ENCODE data around the gene OTOS.

OTOS gene

DNA sequence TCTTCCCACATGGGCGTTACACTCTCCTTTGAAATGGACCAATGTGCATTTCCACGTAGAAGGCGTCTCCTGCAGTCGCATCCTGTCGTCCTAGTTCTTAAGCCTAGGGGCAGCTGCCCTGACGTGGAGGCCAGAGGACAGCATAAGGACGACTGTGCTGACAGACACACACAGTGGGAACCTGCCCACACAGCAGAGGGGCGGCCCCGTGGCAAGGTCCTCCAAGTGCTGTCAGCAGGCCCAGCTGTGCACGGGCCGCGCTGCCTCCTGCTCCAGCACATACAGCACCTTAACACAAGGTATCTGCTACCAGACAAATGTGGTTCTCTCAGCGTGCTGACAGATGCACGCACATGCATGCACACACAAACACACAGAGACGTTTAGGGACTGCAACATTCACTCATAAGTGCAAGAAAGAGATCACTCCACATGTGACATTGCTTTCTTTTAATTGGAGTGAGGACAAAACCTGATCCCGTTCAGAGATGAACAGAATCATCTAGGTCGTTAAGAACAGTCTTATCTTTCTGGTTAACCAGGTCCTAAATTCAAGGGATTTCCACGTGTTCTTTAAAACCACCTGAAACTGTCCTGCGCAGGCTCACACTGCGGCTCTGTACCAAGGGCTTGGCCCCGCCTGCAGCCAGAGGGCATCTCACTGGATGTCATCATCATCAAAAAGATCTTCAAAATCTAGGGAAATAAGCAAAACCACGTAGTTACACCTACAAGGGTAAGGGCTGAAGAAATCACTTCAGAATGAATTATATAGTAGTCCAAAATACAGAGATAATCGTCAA is 9.9 kb downstream of the OTOS start:
- TF ChIP-seq, protein P1, sequence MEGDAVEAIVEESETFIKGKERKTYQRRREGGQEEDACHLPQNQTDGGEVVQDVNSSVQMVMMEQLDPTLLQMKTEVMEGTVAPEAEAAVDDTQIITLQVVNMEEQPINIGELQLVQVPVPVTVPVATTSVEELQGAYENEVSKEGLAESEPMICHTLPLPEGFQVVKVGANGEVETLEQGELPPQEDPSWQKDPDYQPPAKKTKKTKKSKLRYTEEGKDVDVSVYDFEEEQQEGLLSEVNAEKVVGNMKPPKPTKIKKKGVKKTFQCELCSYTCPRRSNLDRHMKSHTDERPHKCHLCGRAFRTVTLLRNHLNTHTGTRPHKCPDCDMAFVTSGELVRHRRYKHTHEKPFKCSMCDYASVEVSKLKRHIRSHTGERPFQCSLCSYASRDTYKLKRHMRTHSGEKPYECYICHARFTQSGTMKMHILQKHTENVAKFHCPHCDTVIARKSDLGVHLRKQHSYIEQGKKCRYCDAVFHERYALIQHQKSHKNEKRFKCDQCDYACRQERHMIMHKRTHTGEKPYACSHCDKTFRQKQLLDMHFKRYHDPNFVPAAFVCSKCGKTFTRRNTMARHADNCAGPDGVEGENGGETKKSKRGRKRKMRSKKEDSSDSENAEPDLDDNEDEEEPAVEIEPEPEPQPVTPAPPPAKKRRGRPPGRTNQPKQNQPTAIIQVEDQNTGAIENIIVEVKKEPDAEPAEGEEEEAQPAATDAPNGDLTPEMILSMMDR (IDR thresholded peaks at IDR 0.05), result no peak
- H3K9me3 Mint-ChIP-seq, result no peaks in the 10 kb centered on the region
- no peaks in the 10 kb centered on the region for H3K27me3 Mint-ChIP-seq (ENCODE audit: low read depth, poor library complexity)
- no peak overlapping the region for H3K27ac Mint-ChIP-seq
- H3K4me1 Mint-ChIP-seq, result peaks cover 14% of the 10 kb centered on the region
- no peak for DNase-seq
- H3K4me3 Mint-ChIP-seq, result no peak overlapping the region
- peaks cover 35% of the 10 kb centered on the region for H3K36me3 Mint-ChIP-seq (ENCODE audit: low read depth)

DNA sequence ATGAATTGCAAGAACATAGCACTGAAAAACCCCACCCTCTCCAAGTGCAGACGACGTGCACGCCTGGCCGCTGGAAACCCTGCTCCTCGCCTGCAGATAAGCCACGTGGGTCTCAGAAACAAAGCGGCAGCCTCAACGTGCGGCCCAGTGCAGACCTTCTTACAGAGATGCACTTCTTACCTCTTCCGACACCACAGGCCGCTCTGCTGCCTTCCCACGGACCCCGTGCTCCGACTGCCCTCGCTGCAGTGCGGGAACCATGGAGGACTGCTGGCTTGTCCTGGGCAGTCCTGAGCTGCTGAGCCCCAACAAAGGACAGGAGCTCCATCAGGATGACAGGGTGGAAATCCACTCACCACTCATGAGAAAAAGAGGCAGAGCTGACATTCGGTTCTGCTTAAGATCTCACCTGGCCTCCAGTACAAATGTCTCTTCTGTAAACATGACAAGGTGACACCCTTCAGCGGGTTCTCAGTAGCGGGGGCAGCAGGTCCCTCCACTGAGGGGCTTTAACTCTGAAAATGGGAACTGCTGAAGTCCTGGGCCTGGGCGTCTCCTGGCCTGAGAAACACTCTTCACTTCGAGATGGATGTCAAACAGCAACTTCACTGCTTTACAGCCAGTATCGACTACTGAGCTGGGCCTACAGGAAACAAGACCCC is 10.6 kb downstream of the OTOS start:
- H3K4me3 Mint-ChIP-seq, result no peak overlapping the region
- H3K27ac Mint-ChIP-seq, result no peak overlapping the region
- no peaks in the 10 kb centered on the region for H3K27me3 Mint-ChIP-seq (ENCODE audit: low read depth, poor library complexity)
- H3K4me1 Mint-ChIP-seq, result peaks cover 6% of the 10 kb centered on the region
- TF ChIP-seq, protein P1 (IDR thresholded peaks at IDR 0.05), result no peak
- DNase-seq, result no peak
- no peaks in the 10 kb centered on the region for H3K9me3 Mint-ChIP-seq
- peaks cover 36% of the 10 kb centered on the region for H3K36me3 Mint-ChIP-seq (ENCODE audit: low read depth)

DNA sequence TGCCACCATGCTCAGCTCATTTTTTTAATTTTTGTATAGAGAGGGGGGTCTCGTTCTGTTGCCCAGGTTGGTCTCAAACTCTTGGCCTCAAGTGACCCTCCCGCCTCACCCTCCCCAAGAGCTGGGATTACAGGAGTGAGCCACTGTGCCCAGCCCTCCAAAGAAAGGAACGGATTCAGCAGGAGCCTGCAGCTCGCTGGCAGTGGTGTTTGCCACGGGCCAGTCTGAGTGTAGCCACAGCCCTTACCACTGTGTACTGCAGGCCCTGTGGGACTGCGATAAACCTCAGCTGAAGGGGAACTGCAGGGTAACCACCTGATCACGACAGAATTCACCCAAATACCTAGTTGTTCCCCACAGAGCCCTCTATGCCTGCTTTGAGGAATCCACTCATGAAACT is 11.1 kb downstream of the OTOS start:
- H3K4me3 Mint-ChIP-seq, result no peak overlapping the region
- peaks cover 35% of the 10 kb centered on the region for H3K36me3 Mint-ChIP-seq (ENCODE audit: low read depth)

DNA sequence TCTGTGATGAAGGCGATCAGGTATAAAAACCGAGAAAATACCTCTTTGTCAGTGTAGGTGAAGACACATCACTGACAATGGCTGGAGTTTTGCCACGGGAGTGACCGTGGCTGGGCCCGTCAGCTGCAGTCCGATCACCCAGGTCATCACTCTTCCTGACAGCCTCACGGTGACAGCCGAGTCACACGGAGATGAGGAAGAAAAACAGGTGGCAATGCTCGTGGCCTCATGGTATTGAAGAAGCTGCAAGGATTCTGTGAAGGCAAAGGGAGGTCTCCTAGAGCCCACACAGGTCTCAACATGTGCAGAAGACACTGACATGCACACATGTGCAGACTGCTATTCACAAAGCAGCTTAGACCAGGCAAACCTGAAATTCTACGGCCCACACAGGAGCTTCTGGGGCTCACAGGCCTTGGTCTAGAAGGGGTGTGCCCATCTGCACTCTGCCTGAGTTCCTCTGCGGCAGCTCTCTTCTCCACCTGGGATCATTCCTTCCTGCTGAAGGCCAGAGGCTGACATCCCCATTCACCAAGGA is 11.8 kb downstream of the OTOS start:
- Mint-ChIP-seq H3K9me3 (no peaks in the 10 kb centered on the region), H3K4me1 (no peaks in the 10 kb centered on the region), H3K36me3 (ENCODE audit: low read depth) (peaks cover 31% of the 10 kb centered on the region), H3K27me3 (ENCODE audit: low read depth, poor library complexity) (no peaks in the 10 kb centered on the region), H3K4me3 (no peak overlapping the region), H3K27ac (no peak overlapping the region)
- TF ChIP-seq, protein P1 (IDR thresholded peaks at IDR 0.05), result no peak
- DNase-seq, result no peak

More for the DNA sequence above, 11.1 kb downstream of the OTOS start:
- Mint-ChIP-seq H3K27me3 (ENCODE audit: low read depth, poor library complexity) (no peaks in the 10 kb centered on the region), H3K9me3 (no peaks in the 10 kb centered on the region), H3K4me1 (peaks cover under 1% of the 10 kb centered on the region), H3K27ac (no peak overlapping the region)
- no peak for DNase-seq
- TF ChIP-seq, protein P1 (IDR thresholded peaks at IDR 0.05), result no peak

DNA sequence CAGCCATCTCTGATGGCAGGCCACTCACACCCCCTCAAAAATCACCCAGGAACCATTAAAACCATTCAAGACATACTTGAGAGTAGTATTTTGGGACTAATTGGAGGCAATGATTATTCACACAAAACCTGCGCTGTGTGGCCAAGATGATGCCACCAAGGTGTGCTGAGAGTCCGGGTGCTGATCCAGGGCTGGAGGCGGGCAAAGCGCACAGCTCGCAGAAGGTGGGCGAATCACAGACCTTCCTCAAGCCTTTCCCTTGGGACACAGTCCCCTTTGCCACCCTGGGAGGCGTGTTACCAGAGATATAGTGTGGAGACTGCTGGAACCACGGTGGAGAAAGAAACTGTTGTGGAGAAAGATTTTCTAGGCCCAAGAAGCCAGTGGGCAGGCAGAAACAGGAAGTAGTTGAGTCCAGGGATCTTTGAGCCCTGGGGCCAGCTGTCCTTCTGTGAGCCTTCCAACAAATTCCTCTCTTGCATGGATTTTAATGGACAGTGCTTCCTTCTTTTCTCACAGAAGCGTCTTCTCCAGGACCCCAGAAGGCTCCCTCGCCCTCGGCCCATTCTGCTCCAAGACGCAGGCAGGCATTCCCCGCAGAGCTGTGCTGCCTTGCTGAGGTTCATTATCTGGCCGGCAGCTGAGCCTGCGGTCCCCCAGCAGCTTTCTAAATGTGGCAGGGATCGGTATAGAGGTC is 12.4 kb downstream of the OTOS start:
- H3K27ac Mint-ChIP-seq, result peak overlapping the region; percentile 45
- peaks cover 31% of the 10 kb centered on the region for H3K36me3 Mint-ChIP-seq (ENCODE audit: low read depth)
- no peaks in the 10 kb centered on the region for H3K9me3 Mint-ChIP-seq
- H3K4me1 Mint-ChIP-seq, result no peaks in the 10 kb centered on the region
- no peak for DNase-seq
- H3K4me3 Mint-ChIP-seq, result no peak overlapping the region
- TF ChIP-seq, protein P1 (IDR thresholded peaks at IDR 0.05), result no peak
- no peaks in the 10 kb centered on the region for H3K27me3 Mint-ChIP-seq (ENCODE audit: low read depth, poor library complexity)
